AG09319 (cell line): Measurements from ENCODE around the gene PFN2.
A peak's percentile ranks its signal among the peaks of the same experiment; 100 is the strongest.

Experiments used
- DNase-seq: peaks from one replicate; pipeline ENCODE4 v3.0.0-alpha.2; 2010; ENCODE audit warnings: low read depth; ENCODE audit errors: extremely low read depth
- CTCF ChIP-seq: IDR thresholded peaks from 2 replicates; pipeline ENCODE4 v1.5.1; 2011; ENCODE audit warnings: low read depth, mild to moderate bottlenecking, inconsistent platforms, low read length, moderate library complexity

PFN2 gene

GRCh38 chr3:149977386-149977785, 6.7 kb upstream of the PFN2 start:
- TF ChIP-seq CTCF = no peak
- no peak for DNase-seq

GRCh38 chr3:149975919-149976318, 5.2 kb upstream of the PFN2 start:
- no peak for TF ChIP-seq CTCF
- no peak for DNase-seq

- no peak for DNase-seq
- no peak for TF ChIP-seq CTCF
These were observed 844 bp upstream of the PFN2 start for GRCh38 chr3:149971403-149972075.

- DNase-seq = peak; percentile 66
These were observed 567 bp downstream of the PFN2 start for GRCh38 chr3:149969940-149970715.

GRCh38 chr3:149969110-149969939, 1.4 kb downstream of the PFN2 start:
- peak; percentile 13 for TF ChIP-seq CTCF
- DNase-seq = peak; percentile 63

More at GRCh38 chr3:149969940-149970715, 567 bp downstream of the PFN2 start:
- no peak for TF ChIP-seq CTCF

GRCh38 chr3:149968216-149968615, 2.5 kb downstream of the PFN2 start:
- TF ChIP-seq CTCF = no peak
- no peak for DNase-seq
